ENCODE measurements around the gene JAML. TPM values are rescaled to one million over a fixed set of nuclear protein-coding genes. Genes with fewer than 3 reads are reported as not detected.

JAML gene
- total and polyA plus RNA-seq, 2 of the 8 experiments (the other 6 are each of a cell fraction or from before 2014, with no cell fraction given) = 0.12 to 0.58 TPM

DNA sequence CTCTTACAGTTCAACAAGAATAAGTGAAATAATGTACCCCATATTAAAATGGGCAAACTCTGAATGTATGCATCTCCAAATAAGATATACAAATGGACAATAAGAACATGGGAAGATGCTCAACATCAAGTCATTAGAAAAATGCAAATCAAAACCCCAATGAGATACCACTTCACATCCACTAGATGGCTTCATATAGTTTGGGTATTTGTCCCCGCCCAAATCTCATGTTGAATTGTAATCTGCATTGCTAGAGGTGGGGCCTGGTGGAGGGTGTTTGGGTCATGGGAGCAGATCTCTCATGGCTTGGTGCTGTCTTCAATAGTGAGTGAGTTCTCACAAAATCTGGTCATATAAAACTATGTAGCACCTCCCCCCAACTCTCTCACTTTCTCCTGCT is 33.6 kb upstream of the JAML start:
- Histone ChIP-seq H2BK120ac (replicated peaks; ENCODE audit: low read depth, low read length) (no peak overlapping the region), H3K23ac (ENCODE audit: insufficient read length) (no peak overlapping the region), H3K56ac (replicated peaks; ENCODE audit: insufficient read length, low read depth, low read length) (no peak overlapping the region), H4K91ac (replicated peaks; ENCODE audit: insufficient read length, low read length) (no peak overlapping the region), H2BK5ac (ENCODE audit: low read depth, low read length) (no peak overlapping the region), H4K5ac (ENCODE audit: insufficient read length, low read depth, low read length) (no peak overlapping the region), H2BK15ac (ENCODE audit: low read length) (no peak overlapping the region), H3K27ac (ENCODE audit: low read depth, low read length) (no peak overlapping the region), H2BK12ac (ENCODE audit: low read depth, low read length) (no peak overlapping the region), H3K27me3 (replicated peaks in 1 of 4; ENCODE audit: control insufficient read depth in 3 of 4, extremely low read depth in 1 of 4, insufficient read depth in 3 of 4, low read length in 3 of 4) (peaks cover 1 to 11% (median 8%) of the 10 kb centered on the region in 4 experiments; a peak in 6 of 7 replicates), H2AK5ac (ENCODE audit: low read depth, low read length) (no peak overlapping the region), H4K20me1 (replicated peaks in 1 of 2; ENCODE audit: control insufficient read depth in 1 of 2, insufficient read depth in 2 of 2, low read length in 2 of 2) (no peaks in the 10 kb centered on the region), H3K4me2 (ENCODE audit: insufficient read depth in 1 of 2, low read depth in 2 of 2, low read length in 2 of 2) (no peak overlapping the region), H2AFZ (ENCODE audit: low read length) (no peak overlapping the region), H3K4me1 (replicated peaks in 1 of 4; ENCODE audit: control insufficient read depth in 3 of 4, insufficient read depth in 4 of 4, low read length in 3 of 4) (peaks cover 0 to 2% (median 0%) of the 10 kb centered on the region in 4 experiments; a peak in 3 of 7 replicates), H4K8ac (ENCODE audit: extremely low read depth, insufficient read depth, low read length) (no peak overlapping the region), H3K79me2 (ENCODE audit: control insufficient read depth in 1 of 2, insufficient read depth in 2 of 2, low read length in 2 of 2) (no peaks in the 10 kb centered on the region), H3K36me3 (ENCODE audit: control insufficient read depth in 2 of 4, insufficient read depth in 4 of 4, low read length in 3 of 4) (no peaks in the 10 kb centered on the region), H3K4ac (replicated peaks; ENCODE audit: insufficient read length, low read depth, low read length) (no peak overlapping the region), H3K79me1 (ENCODE audit: low read depth, low read length) (no peaks in the 10 kb centered on the region), H3K23me2 (ENCODE audit: low read depth, low read length) (no peaks in the 10 kb centered on the region), H3K14ac (ENCODE audit: insufficient read length) (no peak overlapping the region), H3K9ac (replicated peaks in 1 of 4; ENCODE audit: extremely low read depth in 1 of 4, low read depth in 3 of 4, low read length in 3 of 4) (no peak overlapping the region), H2BK20ac (ENCODE audit: low read length) (no peak overlapping the region), H3K18ac (ENCODE audit: extremely low read depth, low read length) (no peak overlapping the region), H3K4me3 (ENCODE audit: extremely low read depth in 1 of 4, insufficient read depth in 2 of 4, low read depth in 3 of 4, low read length in 4 of 4) (no peak overlapping the region), H3K9me3 (ENCODE audit: insufficient read depth in 2 of 2, low read depth in 1 of 2, low read length in 1 of 2) (no peaks in the 10 kb centered on the region)
- TF ChIP-seq BRCA1 (IDR thresholded peaks at IDR 0.05; ENCODE audit: low read depth, low read length) (no peak), RAD21 (IDR thresholded peaks at IDR 0.05 in 1 of 2, conservative IDR thresholded peaks at IDR 0.05 in 1 of 2; ENCODE audit: low read depth in 2 of 2, low read length in 2 of 2) (peak; percentile 24 to 40), CHD2 (IDR thresholded peaks at IDR 0.05; ENCODE audit: low read length) (no peak)
- TF ChIP-seq, protein P1, sequence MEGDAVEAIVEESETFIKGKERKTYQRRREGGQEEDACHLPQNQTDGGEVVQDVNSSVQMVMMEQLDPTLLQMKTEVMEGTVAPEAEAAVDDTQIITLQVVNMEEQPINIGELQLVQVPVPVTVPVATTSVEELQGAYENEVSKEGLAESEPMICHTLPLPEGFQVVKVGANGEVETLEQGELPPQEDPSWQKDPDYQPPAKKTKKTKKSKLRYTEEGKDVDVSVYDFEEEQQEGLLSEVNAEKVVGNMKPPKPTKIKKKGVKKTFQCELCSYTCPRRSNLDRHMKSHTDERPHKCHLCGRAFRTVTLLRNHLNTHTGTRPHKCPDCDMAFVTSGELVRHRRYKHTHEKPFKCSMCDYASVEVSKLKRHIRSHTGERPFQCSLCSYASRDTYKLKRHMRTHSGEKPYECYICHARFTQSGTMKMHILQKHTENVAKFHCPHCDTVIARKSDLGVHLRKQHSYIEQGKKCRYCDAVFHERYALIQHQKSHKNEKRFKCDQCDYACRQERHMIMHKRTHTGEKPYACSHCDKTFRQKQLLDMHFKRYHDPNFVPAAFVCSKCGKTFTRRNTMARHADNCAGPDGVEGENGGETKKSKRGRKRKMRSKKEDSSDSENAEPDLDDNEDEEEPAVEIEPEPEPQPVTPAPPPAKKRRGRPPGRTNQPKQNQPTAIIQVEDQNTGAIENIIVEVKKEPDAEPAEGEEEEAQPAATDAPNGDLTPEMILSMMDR (IDR thresholded peaks at IDR 0.05; ENCODE audit: control extremely low read depth in 1 of 3, insufficient read depth in 1 of 3, low read depth in 1 of 3, low read length in 3 of 3) = peak in 2 of 3 experiments; percentile 11 to 41; a peak in 2 of 4 replicates
- FAIRE-seq = no peak
- WGBS, 2 experiments (ENCODE audit: extremely low coverage in 1 of 2, insufficient coverage in 1 of 2, insufficient read length in 1 of 2, insufficient replicate concordance in 2 of 2, low coverage in 1 of 2, low lambda C conversion rate in 2 of 2, missing lambda C conversion rate in 1 of 2) = 0% methylated on average over 1 of the region's 1 CpG; no CpG with 5 or more reads in 1 of the 2 experiments
- DNase-seq (ENCODE audit: low read depth in 1 of 2, low spot score in 2 of 2) = no peak
- ChIA-PET CTCF (ENCODE audit: partially characterized antibody) (interaction anchor here (0.6 to 3.9 kb wide), 5 partner anchors 24 to 895 kb away, joined by 3 to 16 read pairs (median 7); no protein-coding TSS in a partner anchor), POLR2A (ENCODE audit: partially characterized antibody) (no interaction called here)

Data from H1 (cell line).